NOMO-1 (cell line): ENCODE results near the gene CYBB.
"Not testable (repeated sequence)": the region's sequence is repeated elsewhere in the genome, so short reads cannot be mapped to it uniquely, and the experiment has no call there.

ENCODE experiments used
- DNase-seq, 2 experiments: peaks; one replicate each; lab custom pipeline; 2025; ENCODE audit not compliant: unreplicated experiment in 2 of 2; lab: John Stamatoyannopoulos, UW

CYBB gene

DNA sequence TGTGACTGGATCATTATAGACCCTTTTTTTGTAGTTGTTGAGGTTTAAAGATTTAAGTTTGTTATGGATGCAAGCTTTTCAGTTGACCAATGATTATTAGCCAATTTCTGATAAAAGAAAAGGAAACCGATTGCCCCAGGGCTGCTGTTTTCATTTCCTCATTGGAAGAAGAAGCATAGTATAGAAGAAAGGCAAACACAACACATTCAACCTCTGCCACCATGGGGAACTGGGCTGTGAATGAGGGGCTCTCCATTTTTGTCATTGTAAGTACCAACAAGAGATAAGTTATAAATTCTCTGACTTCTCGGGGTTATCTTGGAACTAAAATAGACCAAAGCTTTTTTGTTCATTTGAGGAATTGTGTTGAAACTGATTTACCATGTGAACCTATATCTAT, at the start of gene CYBB:
Gene CYBB (plus strand): TSS at position 203 of the 400 bp plus-strand sequence. CDS start 19 bp downstream, at position 222.
- DNase-seq = peak; percentile 14 to 56

GRCh38 chrX:37745354-37745753, 34.5 kb upstream of the CYBB start:
- peak; percentile 58 to 84 for DNase-seq

DNA sequence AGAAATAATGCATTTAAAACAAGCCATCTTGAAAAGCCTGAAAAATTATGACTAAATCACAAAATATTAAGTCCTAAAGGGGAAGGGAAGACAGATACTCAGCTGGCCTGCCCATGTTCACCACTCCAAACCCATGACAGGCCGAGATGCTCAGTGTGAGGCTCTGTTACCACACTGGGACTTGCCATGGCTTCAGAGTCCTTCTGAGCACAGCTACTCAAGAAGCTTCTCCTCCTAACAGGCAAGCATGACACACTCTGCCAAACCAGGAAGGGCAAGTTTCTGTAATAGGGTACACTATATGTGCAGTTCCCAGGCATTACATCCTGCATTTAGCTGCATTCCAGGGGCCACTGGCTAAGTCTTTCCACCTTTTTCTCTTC, 34.0 kb upstream of the CYBB start:
- DNase-seq = no peak

DNA sequence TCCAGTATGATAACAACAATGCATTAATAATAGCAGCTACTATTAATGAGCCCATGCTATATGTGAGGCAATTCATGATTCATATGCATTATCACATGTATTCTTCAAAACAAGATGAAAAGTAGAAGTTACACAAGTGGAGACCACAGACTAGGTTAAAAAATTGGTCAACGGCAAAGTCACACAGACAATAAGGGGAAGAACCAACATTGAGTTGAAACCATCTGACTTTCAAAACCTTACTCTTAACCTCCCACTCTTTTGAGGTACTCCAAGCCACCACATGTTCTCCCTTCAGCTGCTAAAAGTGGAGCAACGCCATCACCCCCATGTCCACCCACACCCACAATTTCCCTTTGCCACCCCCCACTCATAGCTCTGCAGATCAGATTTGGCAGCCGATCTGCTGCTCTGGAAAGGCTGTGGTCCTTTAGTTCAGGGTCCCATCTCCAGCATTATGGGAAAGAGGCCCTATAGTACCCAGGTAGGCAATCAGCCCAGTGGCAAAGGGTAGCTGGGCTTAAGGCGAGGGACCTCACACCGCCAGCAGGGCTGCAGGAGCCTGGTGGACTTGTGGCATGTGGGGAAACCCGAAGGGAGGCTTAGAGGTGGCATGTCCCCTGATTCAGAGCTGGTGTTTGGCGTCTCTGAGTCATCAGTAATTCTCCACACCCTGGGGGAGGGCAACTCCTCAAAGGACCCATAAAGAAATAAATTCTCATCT, 33.5 kb upstream of the CYBB start:
- DNase-seq = peak; percentile 86 to 98

DNA sequence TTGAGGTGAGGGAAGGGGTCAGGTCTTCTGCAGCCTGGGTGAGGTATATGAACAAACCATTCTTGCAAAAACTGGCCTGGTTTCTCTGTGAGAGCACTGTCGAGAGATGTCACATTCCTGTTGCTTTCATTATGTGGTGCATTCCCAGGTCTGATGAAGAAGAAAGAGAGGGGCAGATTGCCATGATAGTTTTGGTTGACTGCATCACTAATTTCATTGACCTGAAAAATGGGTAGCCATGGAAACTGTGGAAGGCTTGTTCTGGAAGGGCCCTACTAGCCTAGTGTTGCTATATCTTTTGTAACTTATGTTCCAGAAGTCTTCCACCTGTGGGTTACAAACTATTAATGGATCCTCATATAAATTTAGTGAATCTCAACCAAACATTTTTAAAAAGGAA, 32.9 kb upstream of the CYBB start:
- no peak for DNase-seq

GRCh38 chrX:37752281-37752680, 27.6 kb upstream of the CYBB start:
- DNase-seq = no peak

DNA sequence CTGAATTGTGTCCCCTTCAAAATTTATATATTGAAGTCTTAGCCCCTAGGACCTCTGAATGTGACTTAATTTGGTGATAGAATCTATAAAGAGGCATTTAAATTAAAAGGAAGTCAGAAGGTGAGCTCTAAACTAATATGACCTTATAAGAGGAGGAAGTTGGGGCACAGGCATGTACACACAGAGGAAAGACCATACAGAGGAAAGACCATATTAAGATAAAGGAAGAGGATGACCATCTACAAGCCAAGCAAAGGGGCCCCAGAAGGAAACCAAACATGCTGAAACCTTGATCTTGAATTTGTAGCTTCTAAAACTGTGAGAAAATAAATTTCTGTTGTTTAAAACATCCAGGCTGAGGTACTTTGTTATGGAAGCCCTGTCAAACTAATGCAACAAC, 26.9 kb upstream of the CYBB start:
- peak; percentile 69 to 91 for DNase-seq

DNA sequence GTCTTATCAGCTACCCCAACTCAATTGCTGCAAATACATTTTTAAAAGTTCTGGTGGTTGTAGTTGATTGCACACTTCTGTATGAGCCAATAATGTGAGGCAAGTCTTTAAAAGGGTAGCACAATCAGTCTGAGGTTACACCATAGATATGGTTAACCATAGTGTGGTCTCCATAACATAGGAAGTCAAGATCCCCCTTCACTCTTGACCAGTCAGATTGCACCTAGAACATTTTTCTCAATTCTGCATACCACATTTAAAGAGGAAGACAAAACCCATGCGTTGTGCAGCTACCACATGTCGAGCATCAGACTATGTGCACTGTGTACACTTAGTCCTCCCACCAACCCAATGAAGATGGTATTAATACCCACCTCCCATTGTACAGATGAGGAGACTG, 26.5 kb upstream of the CYBB start:
- DNase-seq = peak; percentile 80 to 99

DNA sequence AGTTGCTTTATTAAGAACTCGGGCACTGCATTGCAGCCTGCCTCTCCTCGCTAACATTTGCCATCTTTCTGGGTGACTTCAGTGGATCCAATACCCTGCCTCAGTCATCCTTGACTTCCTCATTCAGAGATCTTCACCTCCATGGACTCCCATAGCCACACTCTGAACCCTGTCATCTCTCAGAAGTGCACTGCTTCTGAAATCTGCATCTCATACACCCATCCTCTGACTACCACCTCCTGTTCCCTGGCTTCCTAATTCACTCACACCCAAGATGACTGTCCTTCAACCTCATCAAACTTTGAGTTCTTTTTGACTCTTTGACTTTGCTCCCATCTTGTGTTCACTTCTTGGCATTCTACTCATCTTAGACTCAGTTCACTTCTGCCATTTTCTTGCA, 25.3 kb upstream of the CYBB start:
- DNase-seq = no peak

DNA sequence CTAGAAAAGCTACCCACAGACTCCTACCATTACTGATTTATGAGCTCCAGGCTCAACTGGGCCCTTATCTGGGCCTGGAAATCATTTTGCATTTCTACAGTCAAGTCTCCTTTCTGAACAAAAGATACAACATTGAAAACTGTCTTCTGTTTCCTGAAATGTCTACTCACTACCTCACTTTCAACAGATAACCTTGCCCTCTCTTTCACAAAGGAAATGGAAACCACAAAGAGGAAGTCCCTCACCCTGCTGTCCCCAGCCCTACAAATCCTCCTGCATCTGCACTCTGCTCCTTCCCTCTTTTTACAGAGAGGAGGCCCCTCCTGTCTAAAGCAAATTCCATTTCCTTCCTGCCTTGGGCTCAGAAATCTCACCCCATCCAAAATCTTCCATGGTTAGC, 24.8 kb upstream of the CYBB start:
- DNase-seq = peak; percentile 80 to 98

GRCh38 chrX:37757082-37757481, 22.8 kb upstream of the CYBB start:
- DNase-seq = peak in 1 of 2 experiments; percentile 30

DNA sequence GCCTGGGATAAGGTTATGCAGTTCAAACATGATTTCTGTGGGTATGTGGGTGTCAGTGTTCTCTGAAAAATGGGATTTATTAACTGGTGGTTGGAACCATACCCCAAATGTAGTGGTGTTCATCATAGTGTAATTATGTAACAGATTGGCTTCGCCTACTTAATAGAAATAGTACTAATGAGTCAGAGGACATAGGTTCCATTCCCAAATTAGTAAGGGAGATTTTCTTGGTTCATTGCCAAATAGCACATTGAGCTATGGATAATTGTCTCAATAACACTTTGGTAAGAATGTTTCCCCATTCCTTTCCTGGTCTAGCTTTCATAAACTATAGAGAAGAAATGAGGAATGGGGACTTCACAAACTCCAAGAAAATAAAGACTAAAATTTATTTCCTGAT, 20.5 kb upstream of the CYBB start:
- DNase-seq = no peak

DNA sequence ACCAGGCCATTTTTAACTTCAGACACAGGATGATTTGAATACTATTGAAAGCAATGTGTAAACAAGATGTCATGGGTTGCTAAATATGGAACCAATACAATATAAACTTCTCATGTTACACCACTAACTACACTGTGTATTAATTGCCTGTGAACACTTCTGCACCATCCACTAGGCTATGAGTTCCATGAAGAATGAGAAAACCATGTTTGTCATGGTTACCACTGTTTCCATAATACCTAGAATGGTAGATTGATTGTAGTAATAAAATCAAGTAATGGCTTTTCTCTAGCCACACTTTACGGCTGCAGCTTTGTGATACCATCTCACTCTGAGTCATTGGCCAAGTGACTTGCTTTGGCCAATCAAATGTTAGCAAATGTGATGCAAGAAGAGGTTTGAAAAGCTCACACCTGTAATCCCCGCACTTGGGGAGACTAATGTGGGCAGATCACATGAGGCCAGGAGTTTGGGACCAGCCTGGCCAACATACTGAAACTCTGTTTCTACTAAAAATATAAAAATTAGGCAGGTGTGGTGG, 19.9 kb upstream of the CYBB start:
- DNase-seq = no peak

DNA sequence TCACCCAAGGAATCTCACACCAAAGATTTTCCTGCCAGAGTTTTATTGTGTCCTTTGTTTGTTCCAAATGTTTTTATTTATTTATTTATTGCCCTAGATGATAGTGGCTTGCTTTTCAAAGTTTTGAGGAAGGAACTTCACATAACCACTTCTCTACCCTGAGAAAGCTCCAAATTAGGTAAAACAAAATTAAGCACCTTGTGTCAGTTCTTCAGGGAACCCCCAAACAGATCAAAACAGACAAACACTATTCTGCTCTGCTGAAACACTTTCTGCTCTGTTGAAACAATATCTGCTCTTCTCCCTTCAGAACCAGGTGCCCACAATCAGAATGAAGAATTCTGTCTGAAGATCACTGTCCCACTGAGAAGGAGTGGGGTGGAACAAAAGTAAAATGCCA, 16.5 kb upstream of the CYBB start:
- no peak for DNase-seq

DNA sequence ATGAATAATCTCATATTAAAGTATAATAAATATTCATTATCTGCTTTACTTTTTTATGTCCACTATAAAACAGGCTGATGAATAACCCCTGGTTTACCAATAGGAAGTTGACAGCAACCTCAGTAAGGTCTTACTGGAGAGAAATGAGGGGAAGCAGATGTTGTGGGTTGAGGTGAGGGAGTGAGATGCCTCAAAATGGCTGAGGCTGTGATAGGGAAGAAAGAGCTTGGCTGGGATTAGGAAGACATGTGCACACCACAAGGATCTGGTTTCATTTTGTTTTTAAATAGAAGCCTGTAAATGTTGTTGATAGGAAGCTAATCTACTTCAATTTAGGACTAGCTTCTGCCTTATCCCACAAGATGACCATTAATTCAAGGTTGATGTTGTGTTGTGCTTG, 14.4 kb upstream of the CYBB start:
- DNase-seq = peak; percentile 79

- peak; percentile 49 to 72 for DNase-seq
Measured at GRCh38 chrX:37767430-37767829, 12.4 kb upstream of the CYBB start.

- DNase-seq = not testable (repeated sequence)
Measured at GRCh38 chrX:37768866-37769265, 11.0 kb upstream of the CYBB start.

DNA sequence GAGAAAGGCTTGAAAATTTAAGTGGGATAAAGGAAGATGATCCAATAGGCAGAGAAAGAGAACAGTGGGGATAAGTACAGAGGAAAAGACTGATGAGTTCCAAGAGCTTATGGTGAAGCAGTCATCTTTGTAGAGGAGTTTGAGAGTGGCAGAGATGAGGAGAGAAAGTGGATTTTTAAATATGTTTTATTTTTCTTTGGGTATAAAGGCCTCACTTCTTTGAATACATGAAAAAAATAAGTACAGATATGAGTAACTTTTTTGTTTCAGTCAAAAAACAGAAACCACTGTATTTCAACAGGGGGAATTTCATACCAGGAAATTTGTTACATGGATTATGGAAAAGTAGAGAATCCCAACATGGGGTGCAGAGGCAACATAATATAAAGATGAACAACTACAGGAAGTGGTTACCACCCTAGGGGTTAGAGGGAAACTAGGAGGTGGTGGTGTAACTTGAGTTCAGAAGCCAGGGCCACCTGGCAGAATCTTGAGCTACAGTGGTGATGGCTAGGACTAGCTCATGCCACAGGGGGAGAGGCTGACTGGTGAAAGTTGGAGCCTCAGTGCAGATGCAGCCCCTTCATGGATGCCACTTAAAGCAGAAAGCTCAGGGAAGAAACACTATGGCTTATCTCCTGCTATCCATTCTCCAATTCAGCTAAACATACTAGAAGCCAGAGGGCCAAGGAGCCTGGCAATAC, 3.4 kb upstream of the CYBB start:
- DNase-seq = peak in 1 of 2 experiments; percentile 25

- DNase-seq = peak in 1 of 2 experiments; percentile 58
Measured at GRCh38 chrX:37776987-37777325, 2.9 kb upstream of the CYBB start.

- no peak for DNase-seq
Measured at GRCh38 chrX:37781081-37781480, 1.2 kb downstream of the CYBB start.

DNA sequence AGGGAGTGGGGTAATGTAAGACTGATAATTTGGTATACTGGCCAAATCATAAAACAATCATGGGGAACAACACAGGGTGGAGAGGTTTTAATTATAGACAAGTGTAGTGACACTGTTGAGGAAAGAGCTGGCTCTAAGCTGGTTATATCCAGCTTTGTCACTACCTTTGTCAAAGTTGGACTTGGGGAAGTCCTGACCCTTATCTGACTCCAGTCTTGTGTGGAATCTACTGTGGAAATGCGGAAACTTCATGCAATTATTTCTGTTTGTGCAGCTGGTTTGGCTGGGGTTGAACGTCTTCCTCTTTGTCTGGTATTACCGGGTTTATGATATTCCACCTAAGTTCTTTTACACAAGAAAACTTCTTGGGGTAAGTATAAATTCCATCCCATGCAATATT, 2.0 kb downstream of the CYBB start:
- DNase-seq = peak in 1 of 2 experiments; percentile 42

GRCh38 chrX:37782359-37782758, 2.5 kb downstream of the CYBB start:
- no peak for DNase-seq
